Endothelial cell of umbilical vein (primary cell): ENCODE results near the gene NUMBL. TPM values are rescaled to one million over a fixed set of nuclear protein-coding genes. Genes with fewer than 3 reads are reported as not detected.

Experiments
- BruUV-seq: library from RNA; stranded (reverse); fragments of 400-500 nt; replicated peaks from 2 replicates; lab custom pipeline; 2021; lab: Mats Ljungman, UMichigan
- CTCF ChIA-PET: fragments of 300-600, 350-600 bp; sonication (Branson Sonifier 250); formaldehyde crosslinking; loops from one replicate; lab custom pipeline; 2021; ENCODE audit warnings: antibody characterized with exemption, inconsistent platforms; lab: Charles Lee
- POLR2A ChIA-PET: fragments of 300-600, 350-600 bp; sonication (Branson Sonifier 250); formaldehyde crosslinking; loops from one replicate; lab custom pipeline; 2021; ENCODE audit warnings: antibody characterized with exemption, inconsistent platforms; lab: Charles Lee
- DNase-seq: peaks from one replicate; pipeline ENCODE4 v3.0.0-alpha.2; 2011; ENCODE audit warnings: low read depth, low spot score
- FAIRE-seq: peaks from 2 replicates; lab custom pipeline; 2011; peaks lifted over from hg19 to GRCh38; lab: Jason Lieb, UNC
- H2AFZ ChIP-seq: 2 replicates; pipeline ENCODE4 v1.6.0; 2012; ENCODE audit warnings: low read depth, low read length, control low read depth, inconsistent platforms
- H3K27ac ChIP-seq: 2 replicates; pipeline ENCODE4 v1.5.1; 2011; ENCODE audit warnings: low read depth, mild to moderate bottlenecking, control low read depth, low read length, moderate library complexity; ENCODE audit not compliant: insufficient read depth
- H3K27me3 ChIP-seq, 2 experiments: 2 replicates each; pipeline versions ENCODE4 v1.6.0 to v1.6.1; 2011; ENCODE audit warnings: low read length in 2 of 2, mixed read lengths in 1 of 2; ENCODE audit not compliant: control insufficient read depth in 2 of 2, insufficient read depth in 2 of 2
- H3K36me3 ChIP-seq, 2 experiments: 2 replicates in 1 of 2; 3 replicates in 1 of 2; pipeline ENCODE4 v1.5.1; 2011; ENCODE audit warnings: low read length in 2 of 2, mild to moderate bottlenecking in 1 of 2, moderate library complexity in 1 of 2; ENCODE audit not compliant: control insufficient read depth in 2 of 2, insufficient read depth in 2 of 2; ENCODE audit errors: extremely low read depth in 1 of 2
- H3K4me1 ChIP-seq: 3 replicates; pipeline ENCODE4 v1.5.1; 2011; ENCODE audit warnings: mild to moderate bottlenecking, low read length; ENCODE audit not compliant: control insufficient read depth, insufficient read depth; ENCODE audit errors: extremely low read depth
- H3K4me2 ChIP-seq: 2 replicates; pipeline ENCODE4 v1.6.1; 2011; ENCODE audit warnings: low read length, control low read depth, mixed read lengths; ENCODE audit not compliant: insufficient read depth
- H3K4me3 ChIP-seq, 3 experiments: fragments of 200-600 bp in 1 of 3; sonication (generic), shearing (Covaris generic) in 1 of 3; replicated peaks in 1 of 3; 2 replicates each; pipeline ENCODE4 v1.5.1; 2011 to 2016; ENCODE audit warnings: control low read depth in 3 of 3, low read length in 3 of 3, mild to moderate bottlenecking in 2 of 3, inconsistent platforms in 1 of 3, low read depth in 1 of 3, moderate library complexity in 1 of 3; ENCODE audit not compliant: insufficient read depth in 1 of 3
- H3K79me2 ChIP-seq: 2 replicates; pipeline ENCODE4 v1.6.0; 2012; ENCODE audit warnings: low read length, inconsistent platforms; ENCODE audit not compliant: control insufficient read depth, insufficient read depth
- H3K9ac ChIP-seq: replicated peaks from 2 replicates; pipeline ENCODE3; 2011; ENCODE audit warnings: low read length, control low read depth; ENCODE audit not compliant: insufficient read depth; ENCODE audit errors: extremely low read depth
- H3K9me1 ChIP-seq: replicated peaks from 3 replicates; pipeline ENCODE4 v1.6.0; 2011; ENCODE audit warnings: mild to moderate bottlenecking, low read length; ENCODE audit not compliant: control insufficient read depth, insufficient read depth; ENCODE audit errors: extremely low read depth
- H3K9me3 ChIP-seq: replicated peaks from 2 replicates; pipeline ENCODE4 v1.5.1; 2012; ENCODE audit warnings: low read length, inconsistent platforms; ENCODE audit not compliant: control insufficient read depth, insufficient read depth
- H4K20me1 ChIP-seq: replicated peaks from 2 replicates; pipeline ENCODE3; 2011; ENCODE audit warnings: mild to moderate bottlenecking, low read length; ENCODE audit not compliant: control insufficient read depth, insufficient read depth; ENCODE audit errors: extremely low read depth
- EZH2 ChIP-seq: IDR thresholded peaks from 2 replicates; pipeline ENCODE4 v1.6.1; 2012; ENCODE audit warnings: borderline replicate concordance, low read depth, mild to moderate bottlenecking, moderate library complexity, low read length, inconsistent platforms; ENCODE audit not compliant: severe bottlenecking
- FOS ChIP-seq: IDR thresholded peaks from 2 replicates; pipeline ENCODE4 v1.6.1; 2011; ENCODE audit warnings: mild to moderate bottlenecking, low read length, moderate library complexity, borderline replicate concordance; ENCODE audit not compliant: insufficient read depth
- GATA2 ChIP-seq: IDR thresholded peaks from 2 replicates; pipeline ENCODE4 v1.7.0; 2011; ENCODE audit warnings: low read depth, mild to moderate bottlenecking, moderate library complexity, mixed read lengths, low read length; ENCODE audit not compliant: insufficient read length, insufficient read depth
- JUN ChIP-seq: IDR thresholded peaks from 2 replicates; pipeline ENCODE4 v1.6.1; 2011; ENCODE audit warnings: borderline replicate concordance, low read depth; ENCODE audit not compliant: insufficient read length, insufficient read depth
- MAX ChIP-seq: IDR thresholded peaks from 2 replicates; pipeline ENCODE4 v1.6.1; 2011; ENCODE audit not compliant: insufficient read depth, insufficient read length
- MYC ChIP-seq: IDR thresholded peaks from one replicate; pipeline ENCODE4 v1.6.1; 2011; ENCODE audit warnings: mild to moderate bottlenecking, low read depth, low read length
- POLR2A ChIP-seq: IDR thresholded peaks from 2 replicates; pipeline ENCODE4 v1.6.1; 2012; ENCODE audit warnings: low read depth, mild to moderate bottlenecking, control low read depth, low read length
- POLR2AphosphoS5 ChIP-seq: IDR thresholded peaks from 2 replicates; pipeline ENCODE4 v1.6.1; 2012; ENCODE audit warnings: low read depth, mild to moderate bottlenecking, control low read depth, low read length, moderate library complexity; ENCODE audit not compliant: insufficient read depth
- dilution Hi-C: fragments of 300-500 bp; cut with MboI; formaldehyde crosslinking; loops from one replicate; pipeline ENCODE4 v1.15.0; 2019; ENCODE audit warnings: low sequenced_read_pairs; ENCODE audit not compliant: extremely low pct_ligation_motif_present
- intact Hi-C: fragments of 100-400 bp; cut with micrococcal nuclease; formaldehyde crosslinking; loops from one replicate; pipeline ENCODE4 v1.10.0; 2022
- polyA plus RNA-seq, 4 experiments: library from polyadenylated mRNA; depleted of rRNA in 3 of 4; stranded (reverse) in 3 of 4; unstranded in 1 of 4; fragments of >200 nt; gene quantifications; 2 replicates each; pipeline versions ENCODE4 v1.2.1 to v1.2.3, GENCODE V29; 2011 to 2012; ENCODE audit warnings: missing spikeins in 1 of 4
- total RNA-seq: library from RNA; stranded (reverse); gene quantifications from 2 replicates; pipeline ENCODE4 v1.2.3, GENCODE V29; 2021
- TF ChIP-seq, protein P1 (sequence below), 2 donors: IDR thresholded peaks; 1 replicate in 1 of 2; 2 replicates in 1 of 2; pipeline ENCODE4 v1.5.1; 2011; ENCODE audit warnings: low read length in 2 of 2, mild to moderate bottlenecking in 2 of 2, moderate library complexity in 2 of 2, control low read depth in 1 of 2, inconsistent platforms in 1 of 2, low read depth in 1 of 2; ENCODE audit not compliant: insufficient read depth in 1 of 2; ENCODE audit errors: extremely low read depth in 1 of 2

Gene NUMBL
- total and polyA plus RNA-seq, 2 donors (not counting 3 experiments of a cell fraction or from before 2014, with no cell fraction given): 21.5 to 46.7 TPM

DNA sequence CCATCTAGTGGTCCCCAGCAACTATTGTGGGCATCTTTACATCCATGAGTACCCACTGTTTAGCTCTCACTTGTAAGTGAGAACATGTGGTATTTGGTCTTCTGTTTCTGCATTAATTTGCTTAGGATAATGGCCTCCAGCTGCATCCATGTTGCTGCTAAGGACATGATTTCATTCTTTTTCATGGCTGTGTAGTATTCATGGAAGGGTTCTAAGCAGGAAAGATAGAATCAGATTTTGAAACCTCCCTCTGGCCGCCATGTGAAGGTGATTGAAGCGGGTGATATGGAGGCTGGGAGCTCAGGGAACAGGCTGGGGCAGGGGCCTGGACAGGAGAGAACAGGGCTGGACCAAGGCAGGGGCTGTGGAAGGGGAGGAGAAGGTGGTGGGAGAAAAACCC lies 69.2 kb downstream of the NUMBL start:
- Histone ChIP-seq H3K9ac (no peak overlapping the region), H4K20me1 (no peaks in the 10 kb centered on the region), H3K27me3 (no peaks in the 10 kb centered on the region), H3K4me1 (no peaks in the 10 kb centered on the region), H3K9me1 (no peaks in the 10 kb centered on the region), H2AFZ (no peak overlapping the region), H3K27ac (no peak overlapping the region), H3K79me2 (no peaks in the 10 kb centered on the region), H3K4me2 (no peak overlapping the region), H3K36me3 (no peaks in the 10 kb centered on the region), H3K9me3 (no peaks in the 10 kb centered on the region), H3K4me3 (no peak overlapping the region)
- TF ChIP-seq FOS (no peak), POLR2A (no peak), MYC (no peak), MAX (no peak), JUN (no peak), EZH2 (no peak), POLR2AphosphoS5 (no peak), GATA2 (no peak)
- TF ChIP-seq, protein P1, sequence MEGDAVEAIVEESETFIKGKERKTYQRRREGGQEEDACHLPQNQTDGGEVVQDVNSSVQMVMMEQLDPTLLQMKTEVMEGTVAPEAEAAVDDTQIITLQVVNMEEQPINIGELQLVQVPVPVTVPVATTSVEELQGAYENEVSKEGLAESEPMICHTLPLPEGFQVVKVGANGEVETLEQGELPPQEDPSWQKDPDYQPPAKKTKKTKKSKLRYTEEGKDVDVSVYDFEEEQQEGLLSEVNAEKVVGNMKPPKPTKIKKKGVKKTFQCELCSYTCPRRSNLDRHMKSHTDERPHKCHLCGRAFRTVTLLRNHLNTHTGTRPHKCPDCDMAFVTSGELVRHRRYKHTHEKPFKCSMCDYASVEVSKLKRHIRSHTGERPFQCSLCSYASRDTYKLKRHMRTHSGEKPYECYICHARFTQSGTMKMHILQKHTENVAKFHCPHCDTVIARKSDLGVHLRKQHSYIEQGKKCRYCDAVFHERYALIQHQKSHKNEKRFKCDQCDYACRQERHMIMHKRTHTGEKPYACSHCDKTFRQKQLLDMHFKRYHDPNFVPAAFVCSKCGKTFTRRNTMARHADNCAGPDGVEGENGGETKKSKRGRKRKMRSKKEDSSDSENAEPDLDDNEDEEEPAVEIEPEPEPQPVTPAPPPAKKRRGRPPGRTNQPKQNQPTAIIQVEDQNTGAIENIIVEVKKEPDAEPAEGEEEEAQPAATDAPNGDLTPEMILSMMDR (IDR thresholded peaks at IDR 0.05; ENCODE audit: extremely low read depth in 1 of 2, insufficient read depth in 1 of 2, low read depth in 1 of 2, low read length in 2 of 2): no peak
- DNase-seq (no peak), FAIRE-seq (no peak)
- POLR2A ChIA-PET: no interaction called here
- dilution Hi-C loops: no loop called here
- CTCF ChIA-PET: interaction anchor here (1.4 to 7.6 kb wide), 2 partner anchors 13 to 19 kb away, joined by 4 to 70 read pairs; no protein-coding TSS in a partner anchor
- no TSS peak for BruUV-seq
- intact Hi-C loops: no loop called here
